ENCODE data around the gene TSHB.

DNA sequence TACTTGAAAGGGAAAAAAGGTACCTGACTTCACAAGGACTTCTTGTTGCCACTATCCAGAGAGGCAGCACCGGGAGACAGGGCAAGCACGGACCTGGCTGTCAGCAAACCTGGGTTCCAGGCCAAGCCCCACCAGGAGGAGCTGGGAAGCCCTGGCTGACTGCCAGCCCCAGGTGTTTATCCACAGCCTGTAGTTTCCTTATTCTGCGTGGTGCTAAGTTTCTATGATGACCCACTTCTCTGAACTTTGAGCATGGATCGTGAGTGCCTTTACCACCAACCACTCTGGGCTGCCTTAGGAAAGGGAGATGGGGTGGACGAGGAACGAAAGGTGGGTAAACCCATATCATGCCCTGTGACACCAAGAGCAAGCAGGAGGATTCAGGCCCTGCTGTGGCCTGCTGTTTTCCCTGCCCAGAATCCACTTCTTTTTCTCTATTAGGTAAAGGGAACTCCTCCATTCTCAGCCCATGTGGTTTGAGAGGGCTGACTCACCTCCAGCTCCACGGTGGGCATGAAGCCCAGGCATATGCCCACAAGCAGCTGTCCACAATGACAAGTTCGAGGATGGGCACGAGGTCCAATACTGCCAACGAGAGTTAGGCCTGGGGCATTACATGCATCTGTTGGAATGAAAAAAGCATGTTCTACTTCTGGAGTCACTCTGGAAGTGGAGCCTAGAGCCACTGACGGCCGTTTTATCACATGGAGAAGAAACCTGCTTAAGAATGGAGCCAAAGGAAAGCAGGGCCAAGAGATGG is 39.4 kb downstream of the TSHB start:
- TF ChIP-seq, protein P1, sequence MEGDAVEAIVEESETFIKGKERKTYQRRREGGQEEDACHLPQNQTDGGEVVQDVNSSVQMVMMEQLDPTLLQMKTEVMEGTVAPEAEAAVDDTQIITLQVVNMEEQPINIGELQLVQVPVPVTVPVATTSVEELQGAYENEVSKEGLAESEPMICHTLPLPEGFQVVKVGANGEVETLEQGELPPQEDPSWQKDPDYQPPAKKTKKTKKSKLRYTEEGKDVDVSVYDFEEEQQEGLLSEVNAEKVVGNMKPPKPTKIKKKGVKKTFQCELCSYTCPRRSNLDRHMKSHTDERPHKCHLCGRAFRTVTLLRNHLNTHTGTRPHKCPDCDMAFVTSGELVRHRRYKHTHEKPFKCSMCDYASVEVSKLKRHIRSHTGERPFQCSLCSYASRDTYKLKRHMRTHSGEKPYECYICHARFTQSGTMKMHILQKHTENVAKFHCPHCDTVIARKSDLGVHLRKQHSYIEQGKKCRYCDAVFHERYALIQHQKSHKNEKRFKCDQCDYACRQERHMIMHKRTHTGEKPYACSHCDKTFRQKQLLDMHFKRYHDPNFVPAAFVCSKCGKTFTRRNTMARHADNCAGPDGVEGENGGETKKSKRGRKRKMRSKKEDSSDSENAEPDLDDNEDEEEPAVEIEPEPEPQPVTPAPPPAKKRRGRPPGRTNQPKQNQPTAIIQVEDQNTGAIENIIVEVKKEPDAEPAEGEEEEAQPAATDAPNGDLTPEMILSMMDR (IDR thresholded peaks at IDR 0.05), result no peak
- no peak for TF ChIP-seq NR2C2 (CRISPR knock-in tag; IDR thresholded peaks at IDR 0.05)
- TF ChIP-seq, protein P2, sequence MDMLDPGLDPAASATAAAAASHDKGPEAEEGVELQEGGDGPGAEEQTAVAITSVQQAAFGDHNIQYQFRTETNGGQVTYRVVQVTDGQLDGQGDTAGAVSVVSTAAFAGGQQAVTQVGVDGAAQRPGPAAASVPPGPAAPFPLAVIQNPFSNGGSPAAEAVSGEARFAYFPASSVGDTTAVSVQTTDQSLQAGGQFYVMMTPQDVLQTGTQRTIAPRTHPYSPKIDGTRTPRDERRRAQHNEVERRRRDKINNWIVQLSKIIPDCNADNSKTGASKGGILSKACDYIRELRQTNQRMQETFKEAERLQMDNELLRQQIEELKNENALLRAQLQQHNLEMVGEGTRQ (CRISPR knock-in tag; IDR thresholded peaks at IDR 0.05), result no peak
- no peak for TF ChIP-seq SP1 (CRISPR knock-in tag; conservative IDR thresholded peaks at IDR 0.05)
- TF ChIP-seq, protein P3, sequence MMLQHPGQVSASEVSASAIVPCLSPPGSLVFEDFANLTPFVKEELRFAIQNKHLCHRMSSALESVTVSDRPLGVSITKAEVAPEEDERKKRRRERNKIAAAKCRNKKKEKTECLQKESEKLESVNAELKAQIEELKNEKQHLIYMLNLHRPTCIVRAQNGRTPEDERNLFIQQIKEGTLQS (CRISPR knock-in tag; conservative IDR thresholded peaks at IDR 0.05), result no peak
- TF ChIP-seq, protein P4, sequence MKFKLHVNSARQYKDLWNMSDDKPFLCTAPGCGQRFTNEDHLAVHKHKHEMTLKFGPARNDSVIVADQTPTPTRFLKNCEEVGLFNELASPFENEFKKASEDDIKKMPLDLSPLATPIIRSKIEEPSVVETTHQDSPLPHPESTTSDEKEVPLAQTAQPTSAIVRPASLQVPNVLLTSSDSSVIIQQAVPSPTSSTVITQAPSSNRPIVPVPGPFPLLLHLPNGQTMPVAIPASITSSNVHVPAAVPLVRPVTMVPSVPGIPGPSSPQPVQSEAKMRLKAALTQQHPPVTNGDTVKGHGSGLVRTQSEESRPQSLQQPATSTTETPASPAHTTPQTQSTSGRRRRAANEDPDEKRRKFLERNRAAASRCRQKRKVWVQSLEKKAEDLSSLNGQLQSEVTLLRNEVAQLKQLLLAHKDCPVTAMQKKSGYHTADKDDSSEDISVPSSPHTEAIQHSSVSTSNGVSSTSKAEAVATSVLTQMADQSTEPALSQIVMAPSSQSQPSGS (CRISPR knock-in tag; IDR thresholded peaks at IDR 0.05; ENCODE audit: borderline replicate concordance, low read depth), result no peak
- TF ChIP-seq, protein P5, sequence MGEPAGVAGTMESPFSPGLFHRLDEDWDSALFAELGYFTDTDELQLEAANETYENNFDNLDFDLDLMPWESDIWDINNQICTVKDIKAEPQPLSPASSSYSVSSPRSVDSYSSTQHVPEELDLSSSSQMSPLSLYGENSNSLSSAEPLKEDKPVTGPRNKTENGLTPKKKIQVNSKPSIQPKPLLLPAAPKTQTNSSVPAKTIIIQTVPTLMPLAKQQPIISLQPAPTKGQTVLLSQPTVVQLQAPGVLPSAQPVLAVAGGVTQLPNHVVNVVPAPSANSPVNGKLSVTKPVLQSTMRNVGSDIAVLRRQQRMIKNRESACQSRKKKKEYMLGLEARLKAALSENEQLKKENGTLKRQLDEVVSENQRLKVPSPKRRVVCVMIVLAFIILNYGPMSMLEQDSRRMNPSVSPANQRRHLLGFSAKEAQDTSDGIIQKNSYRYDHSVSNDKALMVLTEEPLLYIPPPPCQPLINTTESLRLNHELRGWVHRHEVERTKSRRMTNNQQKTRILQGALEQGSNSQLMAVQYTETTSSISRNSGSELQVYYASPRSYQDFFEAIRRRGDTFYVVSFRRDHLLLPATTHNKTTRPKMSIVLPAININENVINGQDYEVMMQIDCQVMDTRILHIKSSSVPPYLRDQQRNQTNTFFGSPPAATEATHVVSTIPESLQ (CRISPR knock-in tag; IDR thresholded peaks at IDR 0.05), result no peak
- TF ChIP-seq, protein P6, sequence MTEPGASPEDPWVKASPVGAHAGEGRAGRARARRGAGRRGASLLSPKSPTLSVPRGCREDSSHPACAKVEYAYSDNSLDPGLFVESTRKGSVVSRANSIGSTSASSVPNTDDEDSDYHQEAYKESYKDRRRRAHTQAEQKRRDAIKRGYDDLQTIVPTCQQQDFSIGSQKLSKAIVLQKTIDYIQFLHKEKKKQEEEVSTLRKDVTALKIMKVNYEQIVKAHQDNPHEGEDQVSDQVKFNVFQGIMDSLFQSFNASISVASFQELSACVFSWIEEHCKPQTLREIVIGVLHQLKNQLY (CRISPR knock-in tag; IDR thresholded peaks at IDR 0.05), result no peak
